GM19023 (cell line): ENCODE data around the gene TRAF3.

Experiments
- ATAC-seq: cut with Tn5 transposase; IDR thresholded peaks from one replicate; pipeline ENCODE4 v1.9.1; 2021; ENCODE audit warnings: mild to moderate bottlenecking, moderate library complexity; ENCODE audit not compliant: unreplicated experiment

The TRAF3 gene

GRCh38 chr14:102931580-102932285, 154.5 kb downstream of the TRAF3 start:
- no peak for ATAC-seq

DNA sequence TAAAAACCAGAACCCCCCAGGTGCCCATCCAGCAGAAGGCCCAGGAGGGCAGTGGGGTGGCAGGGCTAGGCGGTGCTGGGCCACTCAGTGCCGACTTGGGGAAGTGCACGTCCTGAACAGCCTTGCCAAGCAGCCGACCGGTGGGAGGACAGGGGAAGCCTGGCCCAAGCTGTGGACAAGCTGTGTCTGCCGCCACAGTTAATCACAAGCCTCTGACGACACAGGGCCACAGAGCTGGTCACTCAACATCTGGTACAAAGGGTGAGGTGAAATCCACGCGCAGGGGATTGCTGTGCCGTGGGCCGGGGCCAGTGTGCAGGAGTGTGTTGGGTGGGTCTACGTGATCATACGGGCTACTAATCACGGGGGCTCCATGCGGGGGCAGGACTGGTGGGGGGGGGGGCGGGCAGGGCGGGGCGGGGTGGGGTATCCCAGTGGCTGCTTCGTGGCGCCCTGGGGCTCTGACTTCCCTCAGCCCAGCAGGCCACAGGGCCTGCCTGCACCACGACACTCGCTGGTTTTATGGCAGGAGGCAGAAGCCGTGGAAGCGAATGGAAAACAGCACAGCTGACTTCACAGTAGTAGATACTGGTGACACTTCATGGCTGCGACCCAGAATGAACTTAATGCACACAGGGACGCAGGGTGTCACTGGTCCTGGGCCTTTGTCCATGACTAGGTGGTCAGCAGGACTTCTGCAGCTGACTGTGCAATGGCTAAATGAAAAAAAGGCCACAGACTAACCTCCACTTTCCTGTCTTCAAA, 155.4 kb downstream of the TRAF3 start:
- ATAC-seq: no peak

- ATAC-seq: no peak
These were observed 156.5 kb downstream of the TRAF3 start for GRCh38 chr14:102933618-102934231.

- ATAC-seq: no peak
These were observed 158.5 kb downstream of the TRAF3 start for GRCh38 chr14:102935756-102936155.

- no peak for ATAC-seq
These were observed 160.3 kb downstream of the TRAF3 start for GRCh38 chr14:102937331-102938175.

DNA sequence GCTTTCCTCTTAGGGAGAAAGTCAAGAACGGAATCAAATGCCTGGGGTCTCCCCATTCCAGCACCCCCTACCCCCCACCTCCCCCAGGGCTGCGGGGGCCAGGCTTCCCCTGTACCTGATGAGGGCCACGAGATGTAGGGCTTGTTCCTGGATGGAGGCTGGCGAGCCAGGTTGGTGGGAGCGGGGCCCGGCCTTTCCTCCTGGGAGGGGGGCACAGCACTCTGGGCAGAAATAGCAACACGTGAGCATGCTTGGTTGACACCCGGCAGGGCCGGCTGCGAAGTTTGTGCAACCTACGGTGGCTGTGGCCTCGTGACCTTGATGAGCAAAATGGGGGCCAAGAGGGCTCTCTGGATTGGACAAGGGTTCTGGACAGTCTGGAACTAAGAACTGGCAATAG, 160.9 kb downstream of the TRAF3 start:
- no peak for ATAC-seq

GRCh38 chr14:102939329-102939728, 162.1 kb downstream of the TRAF3 start:
- no peak for ATAC-seq

DNA sequence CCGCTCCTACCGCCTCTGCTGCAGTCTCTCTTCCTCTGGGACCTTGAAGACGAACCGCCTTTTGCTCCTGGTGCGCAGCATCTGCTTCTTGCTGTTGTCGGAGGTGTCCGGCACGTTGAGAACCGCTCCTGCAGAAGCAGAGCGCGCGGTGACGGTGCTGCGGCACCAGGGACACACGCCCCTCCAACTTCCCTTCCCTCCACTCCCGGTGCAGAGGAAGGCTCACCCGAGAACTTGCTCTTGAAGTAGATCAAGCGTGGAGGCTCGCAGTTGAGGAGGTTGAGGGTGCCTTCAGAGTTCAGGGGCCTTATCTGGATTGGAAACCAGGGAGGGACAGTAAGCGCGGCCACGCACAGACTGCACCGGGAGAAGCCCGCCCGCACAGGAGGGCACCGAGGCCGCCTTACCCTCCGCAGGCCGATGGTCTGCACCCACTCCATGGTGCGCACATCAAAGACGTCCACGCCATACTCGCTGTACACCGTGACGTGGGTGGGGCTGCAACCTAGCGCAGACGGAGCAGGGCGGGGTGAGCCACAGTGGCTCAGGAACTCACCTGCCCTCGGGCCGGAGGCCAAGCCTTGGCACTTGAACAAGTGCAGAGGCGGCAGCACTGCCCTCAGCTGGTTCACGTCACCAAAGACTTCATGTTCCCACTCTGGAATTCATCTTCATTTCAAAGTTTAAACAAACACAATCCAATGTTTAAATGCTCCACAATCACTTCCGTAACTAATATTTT, 162.7 kb downstream of the TRAF3 start:
- ATAC-seq: no peak

- no peak for ATAC-seq
These were observed 163.6 kb downstream of the TRAF3 start for GRCh38 chr14:102940729-102941362.

DNA sequence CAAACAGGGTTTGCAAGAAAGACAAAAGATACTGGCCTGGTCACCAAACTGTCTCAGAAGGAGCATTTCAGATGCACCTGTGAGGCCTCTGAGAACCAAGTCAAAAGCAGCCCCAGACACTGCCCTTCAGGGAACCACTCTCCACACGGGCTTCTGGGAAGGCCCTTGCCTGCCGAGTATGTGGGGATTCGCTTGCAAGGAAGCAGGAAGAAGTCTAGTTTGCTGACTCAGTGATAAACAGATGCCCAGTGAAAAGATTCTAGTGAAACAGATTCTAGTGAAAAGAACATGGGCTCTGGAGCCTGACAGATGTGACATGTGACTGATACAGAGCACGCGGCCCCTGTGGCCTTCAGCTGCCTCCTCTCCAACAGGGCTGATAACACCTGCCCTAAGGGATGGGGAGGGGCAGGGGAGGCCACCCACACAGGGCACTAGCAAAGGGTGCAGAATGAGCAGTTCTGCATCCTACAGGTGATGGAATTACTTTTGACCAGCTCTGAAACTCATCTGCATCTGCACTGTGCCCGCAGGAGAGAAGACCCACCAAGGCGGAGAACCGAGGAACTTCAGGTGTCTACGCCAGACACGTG, 164.3 kb downstream of the TRAF3 start:
- ATAC-seq: no peak

GRCh38 chr14:102942069-102942468, 164.8 kb downstream of the TRAF3 start:
- ATAC-seq: no peak

- ATAC-seq: no peak
These were observed 166.2 kb downstream of the TRAF3 start for GRCh38 chr14:102943454-102943853.

- ATAC-seq: no peak
These were observed 166.7 kb downstream of the TRAF3 start for GRCh38 chr14:102943979-102944378.

DNA sequence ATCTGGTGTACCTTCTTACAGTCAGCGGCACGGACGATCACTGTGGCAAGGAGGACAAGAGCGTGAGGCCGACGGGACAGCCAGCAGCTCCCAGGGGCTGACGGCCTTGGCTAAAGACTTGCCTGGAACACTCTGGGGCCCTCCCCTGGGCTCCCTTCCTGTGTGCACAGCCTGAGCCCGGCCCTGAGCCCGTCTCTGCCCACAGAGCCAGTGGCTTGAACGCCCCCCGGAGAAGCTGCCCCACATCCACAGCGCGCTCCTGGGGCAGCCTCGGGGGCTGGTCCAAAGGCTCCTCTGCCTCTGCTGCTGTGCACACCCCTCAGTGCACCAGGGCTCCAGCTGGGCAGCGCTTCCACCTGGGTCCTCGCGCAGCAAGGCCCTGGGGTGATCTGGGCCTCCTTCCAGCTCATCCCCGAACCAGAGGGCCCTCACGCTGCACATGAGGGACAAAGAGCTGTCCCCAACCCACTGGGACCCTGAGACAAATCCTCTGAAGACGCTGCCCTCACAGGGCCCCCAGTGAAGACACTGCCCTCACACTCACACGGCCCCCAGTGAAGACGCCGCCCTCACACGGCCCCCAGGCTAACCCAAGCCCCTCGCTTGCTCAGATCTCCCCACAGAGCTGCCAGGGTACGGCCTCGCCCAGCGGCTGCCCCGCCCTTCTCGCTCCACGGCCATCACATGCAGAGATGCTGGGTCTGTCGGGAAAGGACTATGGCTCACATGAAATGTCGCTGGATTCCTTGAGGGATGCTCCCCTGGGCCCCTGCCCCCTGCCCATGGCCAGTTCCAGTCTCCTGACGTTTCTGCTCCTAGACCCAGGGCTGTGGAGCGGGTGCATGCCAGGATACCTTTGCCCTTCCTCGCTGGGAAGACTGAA, 167.4 kb downstream of the TRAF3 start:
- ATAC-seq: no peak

- ATAC-seq: no peak
These were observed 168.3 kb downstream of the TRAF3 start for GRCh38 chr14:102945346-102946130.

DNA sequence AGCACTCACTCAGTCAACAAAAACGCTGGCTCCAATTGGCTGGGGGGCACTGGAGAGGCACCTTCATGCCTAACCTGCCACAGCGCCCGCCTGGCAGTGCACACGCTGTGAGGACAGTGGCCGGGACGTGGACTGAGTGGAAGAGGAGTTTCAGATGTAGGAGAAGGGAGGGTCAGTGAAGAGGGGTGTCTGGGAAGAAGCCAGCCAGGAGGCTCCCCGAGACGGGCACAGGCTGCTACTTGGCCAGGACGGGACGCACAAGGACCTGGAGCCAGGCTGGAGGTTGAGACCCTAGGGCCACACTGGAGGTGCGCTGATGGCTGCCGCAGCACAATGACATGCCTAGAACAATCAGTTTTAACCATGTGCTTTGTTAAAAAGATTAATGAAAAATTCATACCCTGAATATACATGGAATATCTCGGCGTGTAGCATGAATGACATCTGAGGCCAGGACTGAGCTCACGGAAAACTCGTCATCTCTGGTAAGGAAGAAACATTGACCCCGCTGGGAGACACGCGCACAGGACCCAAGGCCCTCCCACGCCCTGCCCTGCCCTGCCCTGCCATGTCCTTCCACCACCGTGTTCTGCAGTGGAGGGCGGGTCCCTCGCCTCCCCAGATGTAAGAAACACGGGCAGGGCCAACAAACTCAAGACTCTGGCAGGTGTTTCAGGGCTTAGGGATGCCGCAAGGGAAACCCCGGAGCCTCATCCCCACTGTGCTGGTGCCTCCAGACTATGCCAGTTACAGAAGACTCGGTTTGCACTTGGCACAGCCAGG, 170.3 kb downstream of the TRAF3 start:
- no peak for ATAC-seq

DNA sequence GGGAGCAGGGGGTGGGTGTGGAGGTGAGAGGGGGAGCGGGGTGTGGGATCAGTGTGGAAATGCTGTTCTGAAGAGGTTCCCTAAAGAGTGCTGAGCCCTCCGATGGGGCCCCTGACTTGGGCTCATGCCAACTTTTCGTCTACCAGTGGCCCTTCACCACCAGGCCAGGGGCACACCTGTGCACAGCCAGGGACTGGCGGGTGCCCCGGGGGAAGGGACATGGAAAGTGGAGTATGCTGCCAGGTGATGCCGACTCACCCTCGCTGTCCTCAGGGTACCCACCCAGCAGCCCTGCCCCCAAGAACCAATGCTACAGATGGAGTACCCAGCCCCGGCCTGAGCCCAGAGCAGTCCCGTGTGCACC, 171.4 kb downstream of the TRAF3 start:
- no peak for ATAC-seq
